Vein endothelial cell (primary cell): ENCODE data around the gene PTGES. TPM values are rescaled to one million over a fixed set of nuclear protein-coding genes. Genes with fewer than 3 reads are reported as not detected.

Experiments
- total RNA-seq: library from RNA; depleted of rRNA; stranded (reverse); fragments of >200 nt; gene quantifications from 2 replicates; pipeline ENCODE4 v1.2.3, GENCODE V29; 2012

Gene PTGES, protein sequence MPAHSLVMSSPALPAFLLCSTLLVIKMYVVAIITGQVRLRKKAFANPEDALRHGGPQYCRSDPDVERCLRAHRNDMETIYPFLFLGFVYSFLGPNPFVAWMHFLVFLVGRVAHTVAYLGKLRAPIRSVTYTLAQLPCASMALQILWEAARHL
- 0.10 and 0.33 TPM in 2 replicates for total RNA-seq

GRCh38 chr9:129752900-129753729 lies at the start of gene PTGES:
Gene PTGES (minus strand): TSS chr9:129753042. CDS start chr9:129753012, 30 bp downstream.

Other genes starting within 250 kb of the PTGES start
- not detected in 2 replicates for gene C9orf50, start 131.9 kb downstream of the PTGES start, total RNA-seq
- 24.8 and 26.7 TPM in 2 replicates for gene NTMT1, start 126.9 kb downstream of the PTGES start, total RNA-seq
- gene ASB6, start 110.9 kb downstream of the PTGES start, total RNA-seq = 21.6 and 22.6 TPM in 2 replicates
- gene PRRX2, start 87.4 kb downstream of the PTGES start, total RNA-seq = 0.38 TPM in 1 of 2 replicates, not detected in the other
- 28.4 and 30.2 TPM in 2 replicates for gene TOR1B, start 50.1 kb upstream of the PTGES start, total RNA-seq
- gene TOR1A, start 71.1 kb upstream of the PTGES start, total RNA-seq = 61.1 and 62.0 TPM in 2 replicates
- 24.2 and 38.0 TPM in 2 replicates for gene C9orf78, start 82.2 kb upstream of the PTGES start, total RNA-seq
- 6.3 and 9.8 TPM in 2 replicates for gene USP20, start 82.4 kb upstream of the PTGES start, total RNA-seq